Measurements from ENCODE around the gene NOCT. TPM values are rescaled to one million over a fixed set of nuclear protein-coding genes. Genes with fewer than 3 reads are reported as not detected.
"Not testable (repeated sequence)": the region's sequence is repeated elsewhere in the genome, so short reads cannot be mapped to it uniquely, and the experiment has no call there.

The NOCT gene
- total RNA-seq, 2 donors from 2014 or later: 9.6 to 10.9 TPM

- ATAC-seq (ENCODE audit: insufficient number of reproducible peaks, low FRiP score, low read depth) (no peak), DNase-seq (ENCODE audit: low spot score) (no peak)
- Histone ChIP-seq H3K9me3 (no peaks in the 10 kb centered on the region), H3K36me3 (peaks cover 8% of the 10 kb centered on the region), H3K4me3 (no peak overlapping the region), H3K27me3 (replicated peaks; ENCODE audit: insufficient read depth) (no peaks in the 10 kb centered on the region), H3K27ac (no peak overlapping the region), H3K4me1 (ENCODE audit: control insufficient read depth in 1 of 2, low read depth in 2 of 2) (no peaks in the 10 kb centered on the region)
- no peak for TF ChIP-seq CTCF (IDR thresholded peaks at IDR 0.05)
Observed at GRCh38 chr4:139044291-139044690, 28.7 kb downstream of the NOCT start.

- Histone ChIP-seq H3K4me1 (ENCODE audit: control insufficient read depth in 1 of 2, low read depth in 2 of 2) (no peaks in the 10 kb centered on the region), H3K27me3 (replicated peaks; ENCODE audit: insufficient read depth) (no peaks in the 10 kb centered on the region), H3K36me3 (peaks cover 8% of the 10 kb centered on the region), H3K9me3 (no peaks in the 10 kb centered on the region), H3K27ac (no peak overlapping the region), H3K4me3 (no peak overlapping the region)
- ATAC-seq (ENCODE audit: insufficient number of reproducible peaks, low FRiP score, low read depth) (no peak), DNase-seq (ENCODE audit: low spot score) (no peak)
- no peak for TF ChIP-seq CTCF (IDR thresholded peaks at IDR 0.05)
Observed at GRCh38 chr4:139048026-139048425, 32.4 kb downstream of the NOCT start.

GRCh38 chr4:139050446-139050845 is 34.9 kb downstream of the NOCT start:
- H3K9me3 ChIP-seq: no peaks in the 10 kb centered on the region
- H3K36me3 ChIP-seq: peaks cover 8% of the 10 kb centered on the region
- no peaks in the 10 kb centered on the region for H3K27me3 ChIP-seq (replicated peaks; ENCODE audit: insufficient read depth)
- no peak overlapping the region for H3K4me3 ChIP-seq
- no peak for TF ChIP-seq CTCF (IDR thresholded peaks at IDR 0.05)
- DNase-seq (ENCODE audit: low spot score): no peak
- no peak for ATAC-seq (ENCODE audit: insufficient number of reproducible peaks, low FRiP score, low read depth)
- H3K27ac ChIP-seq: no peak overlapping the region
- peaks cover 0 to 12% of the 10 kb centered on the region in 2 donors for H3K4me1 ChIP-seq (ENCODE audit: control insufficient read depth in 1 of 2, low read depth in 2 of 2)

- peaks cover 10% of the 10 kb centered on the region for H3K36me3 ChIP-seq
- no peak overlapping the region for H3K27ac ChIP-seq
- TF ChIP-seq CTCF (IDR thresholded peaks at IDR 0.05): no peak
- H3K4me3 ChIP-seq: no peak overlapping the region
- no peaks in the 10 kb centered on the region for H3K9me3 ChIP-seq
- no peak for DNase-seq (ENCODE audit: low spot score)
- no peaks in the 10 kb centered on the region for H3K27me3 ChIP-seq (replicated peaks; ENCODE audit: insufficient read depth)
- no peak for ATAC-seq (ENCODE audit: insufficient number of reproducible peaks, low FRiP score, low read depth)
- peaks cover 0 to 34% of the 10 kb centered on the region in 2 donors for H3K4me1 ChIP-seq (ENCODE audit: control insufficient read depth in 1 of 2, low read depth in 2 of 2)
Observed at GRCh38 chr4:139053909-139054308, 38.3 kb downstream of the NOCT start.

- no peak overlapping the region for H3K27ac ChIP-seq
- no peaks in the 10 kb centered on the region for H3K27me3 ChIP-seq (replicated peaks; ENCODE audit: insufficient read depth)
- DNase-seq (ENCODE audit: low spot score) (no peak), ATAC-seq (ENCODE audit: insufficient number of reproducible peaks, low FRiP score, low read depth) (no peak)
- H3K36me3 ChIP-seq: peaks cover 18% of the 10 kb centered on the region
- TF ChIP-seq CTCF (IDR thresholded peaks at IDR 0.05): no peak
- no peak overlapping the region for H3K4me3 ChIP-seq
- H3K9me3 ChIP-seq: no peaks in the 10 kb centered on the region
- H3K4me1 ChIP-seq (ENCODE audit: control insufficient read depth in 1 of 2, low read depth in 2 of 2): peaks cover 0 to 34% of the 10 kb centered on the region in 2 donors
Observed at GRCh38 chr4:139054791-139055505, 39.4 kb downstream of the NOCT start.

GRCh38 chr4:139059026-139059425 is 43.4 kb downstream of the NOCT start:
- peaks cover 27% of the 10 kb centered on the region for H3K36me3 ChIP-seq
- not testable (repeated sequence) for ATAC-seq (ENCODE audit: insufficient number of reproducible peaks, low FRiP score, low read depth); H3K27ac ChIP-seq; H3K27me3 ChIP-seq (replicated peaks; ENCODE audit: insufficient read depth); H3K9me3 ChIP-seq; H3K4me3 ChIP-seq; DNase-seq (ENCODE audit: low spot score)
- peaks cover 0 to 34% of the 10 kb centered on the region in 2 donors for H3K4me1 ChIP-seq (ENCODE audit: control insufficient read depth in 1 of 2, low read depth in 2 of 2)

Data from thoracic aorta (tissue), 2 donors.